Activated CD8-positive, alpha-beta memory T cell treated with anti-CD3 and anti-CD28 coated beads for 4 hours (primary cell): ENCODE data around the gene EMP2.
"Not testable (repeated sequence)": the region's sequence is repeated elsewhere in the genome, so short reads cannot be mapped to it uniquely, and the experiment has no call there.

ENCODE experiments used
- DNase-seq, 2 donors: peaks; one replicate each; pipeline ENCODE4 v3.0.0-alpha.2; 2020; ENCODE audit warnings: low read depth in 2 of 2

EMP2 gene

GRCh38 chr16:10552281-10552680, 28.1 kb downstream of the EMP2 start:
- DNase-seq, result no peak

GRCh38 chr16:10551881-10552280, 28.5 kb downstream of the EMP2 start:
- DNase-seq, result no peak

GRCh38 chr16:10548404-10548803, 32.0 kb downstream of the EMP2 start:
- no peak for DNase-seq

GRCh38 chr16:10547708-10548107, 32.7 kb downstream of the EMP2 start:
- no peak for DNase-seq

GRCh38 chr16:10543231-10543977, 37.0 kb downstream of the EMP2 start:
- DNase-seq, result no peak

GRCh38 chr16:10541366-10541765, 39.0 kb downstream of the EMP2 start:
- no peak for DNase-seq

- no peak for DNase-seq
Measured at GRCh38 chr16:10539793-10540192, 40.6 kb downstream of the EMP2 start.

GRCh38 chr16:10539236-10539635, 41.2 kb downstream of the EMP2 start:
- DNase-seq, result no peak

GRCh38 chr16:10538583-10538982, 41.8 kb downstream of the EMP2 start:
- DNase-seq, result no peak

GRCh38 chr16:10537946-10538345, 42.5 kb downstream of the EMP2 start:
- DNase-seq, result no peak

- no peak for DNase-seq
Measured at GRCh38 chr16:10536814-10537389, 43.5 kb downstream of the EMP2 start.

- DNase-seq, result not testable (repeated sequence)
Measured at GRCh38 chr16:10536328-10536727, 44.1 kb downstream of the EMP2 start.

- no peak for DNase-seq
Measured at GRCh38 chr16:10535461-10535860, 44.9 kb downstream of the EMP2 start.

GRCh38 chr16:10534748-10535147, 45.6 kb downstream of the EMP2 start:
- DNase-seq, result no peak

- DNase-seq, result not testable (repeated sequence)
Measured at GRCh38 chr16:10533612-10534011, 46.8 kb downstream of the EMP2 start.

- DNase-seq, result no peak
Measured at GRCh38 chr16:10531582-10531981, 48.8 kb downstream of the EMP2 start.

GRCh38 chr16:10530685-10531084, 49.7 kb downstream of the EMP2 start:
- no peak for DNase-seq

GRCh38 chr16:10529895-10530669, 50.3 kb downstream of the EMP2 start:
- DNase-seq, result no peak

- DNase-seq, result no peak
Measured at GRCh38 chr16:10528635-10529034, 51.8 kb downstream of the EMP2 start.

- DNase-seq, result no peak
Measured at GRCh38 chr16:10526962-10527361, 53.4 kb downstream of the EMP2 start.

GRCh38 chr16:10525214-10525825, 55.1 kb downstream of the EMP2 start:
- no peak for DNase-seq

- no peak for DNase-seq
Measured at GRCh38 chr16:10522966-10523365, 57.4 kb downstream of the EMP2 start.
